ENCODE results near the gene WAC.
"Not testable (repeated sequence)": the region's sequence is repeated elsewhere in the genome, so short reads cannot be mapped to it uniquely, and the experiment has no call there.

GRCh38 chr10:28521961-28522360, 11.0 kb upstream of the WAC start:
- TF ChIP-seq FOXM1 (IDR thresholded peaks at IDR 0.05; ENCODE audit: borderline replicate concordance); SP1 (IDR thresholded peaks at IDR 0.05); ZNF384 (IDR thresholded peaks at IDR 0.05); BHLHE40 (IDR thresholded peaks at IDR 0.05; ENCODE audit: borderline replicate concordance); TARDBP (IDR thresholded peaks at IDR 0.05); L3MBTL2 (conservative IDR thresholded peaks at IDR 0.05); SUZ12 (IDR thresholded peaks at IDR 0.05); HDGF (IDR thresholded peaks at IDR 0.05; ENCODE audit: borderline replicate concordance); FOXK2 (IDR thresholded peaks at IDR 0.05); ELF4 (IDR thresholded peaks at IDR 0.05); ARNT (IDR thresholded peaks at IDR 0.05); PKNOX1 (IDR thresholded peaks at IDR 0.05); FOXA1 (IDR thresholded peaks at IDR 0.05): not testable (repeated sequence)
